Central memory CD4-positive, alpha-beta T cell (primary cell): Measurements from ENCODE around the gene CLEC9A.

ENCODE experiments used
- DNase-seq: peaks from one replicate; pipeline ENCODE4 v3.0.0; 2022

The CLEC9A gene

DNA sequence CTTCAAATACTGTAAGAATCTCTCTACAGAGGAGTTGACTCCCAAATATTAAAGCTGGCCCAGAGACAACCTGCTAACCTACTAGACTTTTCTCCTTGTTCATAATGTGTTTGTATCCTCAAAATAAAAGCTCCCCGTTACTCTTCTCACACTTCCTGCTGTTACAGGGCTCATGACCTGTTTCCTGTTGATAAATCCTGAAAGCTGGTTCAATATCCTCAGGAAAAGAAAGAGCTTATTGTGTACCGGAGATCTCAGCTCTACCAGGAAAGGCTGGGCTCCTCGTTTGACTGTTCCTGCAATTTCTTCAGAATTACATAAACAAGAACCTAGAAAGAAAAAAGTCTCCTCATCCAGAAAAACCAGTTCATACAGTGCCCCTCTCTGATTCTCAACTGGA lies 37.5 kb downstream of the CLEC9A start:
- DNase-seq, result no peak

DNA sequence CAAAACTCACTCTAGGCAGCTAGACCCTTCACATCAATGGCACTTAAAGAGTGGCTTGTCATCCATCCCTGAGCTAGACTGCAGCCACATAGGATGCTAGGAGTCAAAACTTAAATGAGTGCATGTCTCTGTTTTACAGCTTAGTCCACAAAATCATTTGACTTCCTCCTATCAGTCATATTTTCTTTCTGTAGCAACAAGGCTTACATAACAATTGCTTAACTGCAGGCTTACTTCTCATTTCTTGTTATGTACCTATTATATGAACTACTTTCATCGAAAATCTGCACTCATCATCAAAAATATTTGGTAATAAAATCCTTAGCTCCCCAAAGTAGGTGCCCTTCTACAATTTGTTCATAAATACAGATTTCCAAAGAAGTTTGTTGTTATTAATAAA lies 38.2 kb downstream of the CLEC9A start:
- DNase-seq, result no peak

DNA sequence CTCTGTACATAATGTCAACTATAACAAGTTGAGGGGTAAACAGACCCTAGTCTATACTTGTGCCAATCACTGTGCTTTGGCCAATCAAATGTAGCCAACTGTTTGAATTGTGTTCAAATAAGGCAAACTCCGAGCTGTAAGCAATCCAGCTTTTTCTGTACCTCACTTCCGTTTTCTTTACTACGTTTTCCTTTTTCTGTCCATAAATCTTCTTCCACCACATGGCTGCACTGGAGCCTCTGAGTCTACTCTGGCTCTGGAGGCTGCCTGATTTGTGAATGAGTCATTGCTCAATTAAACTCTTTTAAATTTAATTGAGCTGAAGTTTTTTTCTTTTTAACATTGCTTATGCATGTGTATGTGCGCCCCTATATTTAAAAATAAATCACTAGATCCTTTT lies 38.6 kb downstream of the CLEC9A start:
- DNase-seq, result no peak

DNA sequence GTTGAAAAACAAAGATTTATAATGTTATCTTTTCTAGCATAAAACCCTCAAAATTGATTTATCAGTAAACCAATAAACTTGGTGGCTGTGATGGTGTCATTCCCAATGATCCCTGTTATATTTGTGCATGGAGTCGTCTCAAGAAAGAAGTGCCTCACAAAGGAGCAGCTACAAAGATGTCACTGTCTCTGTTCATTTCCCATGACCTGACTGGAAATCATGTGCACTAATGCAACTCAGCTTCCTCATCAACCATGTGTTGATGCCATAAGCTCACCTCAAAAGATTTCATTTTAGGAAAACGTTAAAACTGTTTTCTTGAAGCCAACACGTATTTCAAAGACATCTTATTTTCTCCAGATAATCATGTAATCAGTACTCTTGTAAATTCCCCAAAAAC lies 39.5 kb downstream of the CLEC9A start:
- DNase-seq, result no peak

DNA sequence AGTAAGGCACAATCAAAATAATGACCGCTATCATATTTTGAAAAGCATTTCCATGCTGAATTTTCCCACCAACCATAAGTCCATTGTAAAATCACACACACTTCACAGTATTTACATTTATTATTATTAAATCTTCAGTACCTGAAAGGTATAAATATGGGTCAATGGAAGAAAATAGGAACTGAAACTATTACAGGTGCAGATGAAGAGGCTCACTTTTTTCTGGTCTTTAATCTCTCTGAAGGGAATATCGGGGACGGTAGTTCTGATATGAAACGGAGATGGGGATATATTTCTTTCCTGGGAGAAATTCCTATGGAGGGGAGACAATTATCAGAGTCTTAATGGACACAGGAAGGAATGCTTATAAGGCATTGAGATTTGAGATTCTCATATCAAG lies 39.9 kb downstream of the CLEC9A start:
- DNase-seq, result no peak

DNA sequence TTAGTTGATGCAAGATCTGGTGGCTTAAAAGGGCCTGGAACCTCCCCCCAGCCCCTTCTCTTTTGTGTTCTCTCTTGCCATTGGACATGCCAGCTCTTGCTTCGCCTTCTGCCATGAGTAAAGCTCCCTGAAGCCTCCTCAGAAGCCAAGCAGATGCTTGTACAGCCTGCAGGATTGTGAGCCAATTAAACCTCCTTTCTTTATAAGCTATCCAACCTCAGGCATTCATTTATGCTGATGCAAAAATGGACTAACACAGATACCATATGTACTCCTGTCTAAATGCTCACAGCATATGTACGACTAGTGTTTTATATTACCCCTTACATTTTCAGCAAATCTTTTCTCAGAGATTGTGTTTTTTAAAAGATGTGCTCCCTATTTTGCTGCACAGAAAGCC lies 41.6 kb downstream of the CLEC9A start:
- DNase-seq, result no peak

DNA sequence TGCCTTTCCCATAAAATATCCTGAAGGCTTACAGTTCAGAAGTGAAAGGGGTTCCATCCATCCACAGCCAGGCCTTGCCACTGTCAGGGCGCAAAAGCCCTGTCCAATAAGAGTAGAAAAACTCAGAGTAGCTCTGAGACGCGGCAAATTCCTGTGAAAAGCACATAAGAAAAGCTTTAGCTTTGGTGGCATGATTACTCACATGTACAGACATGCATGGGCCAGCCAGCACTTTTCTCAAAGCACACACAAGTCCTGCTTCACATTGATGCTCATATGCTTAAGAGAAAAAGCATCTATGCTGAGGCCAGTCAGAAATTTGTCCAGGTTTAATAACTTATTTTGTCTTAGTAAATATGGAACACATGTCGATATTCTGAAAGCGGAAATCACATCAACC lies 42.8 kb downstream of the CLEC9A start:
- DNase-seq, result no peak

DNA sequence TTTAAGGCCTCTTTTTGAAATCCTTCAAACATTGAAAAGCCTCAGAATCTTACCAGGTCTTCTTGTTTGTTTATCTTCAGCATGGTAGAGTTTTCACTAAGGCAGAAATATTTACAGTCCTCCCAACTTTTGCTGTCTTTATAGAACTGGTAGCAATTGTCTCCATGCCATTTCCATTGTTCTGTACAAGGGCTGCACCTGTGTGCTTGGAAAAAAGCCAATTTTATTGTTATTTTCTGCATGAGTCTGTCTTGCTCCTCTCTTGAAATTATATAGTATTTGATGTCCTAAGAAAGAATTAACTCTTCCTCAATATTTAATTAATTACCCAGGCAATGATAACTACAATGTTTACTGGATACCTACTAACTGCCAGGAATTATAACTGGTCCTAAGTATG lies 45.0 kb downstream of the CLEC9A start:
- DNase-seq, result no peak

DNA sequence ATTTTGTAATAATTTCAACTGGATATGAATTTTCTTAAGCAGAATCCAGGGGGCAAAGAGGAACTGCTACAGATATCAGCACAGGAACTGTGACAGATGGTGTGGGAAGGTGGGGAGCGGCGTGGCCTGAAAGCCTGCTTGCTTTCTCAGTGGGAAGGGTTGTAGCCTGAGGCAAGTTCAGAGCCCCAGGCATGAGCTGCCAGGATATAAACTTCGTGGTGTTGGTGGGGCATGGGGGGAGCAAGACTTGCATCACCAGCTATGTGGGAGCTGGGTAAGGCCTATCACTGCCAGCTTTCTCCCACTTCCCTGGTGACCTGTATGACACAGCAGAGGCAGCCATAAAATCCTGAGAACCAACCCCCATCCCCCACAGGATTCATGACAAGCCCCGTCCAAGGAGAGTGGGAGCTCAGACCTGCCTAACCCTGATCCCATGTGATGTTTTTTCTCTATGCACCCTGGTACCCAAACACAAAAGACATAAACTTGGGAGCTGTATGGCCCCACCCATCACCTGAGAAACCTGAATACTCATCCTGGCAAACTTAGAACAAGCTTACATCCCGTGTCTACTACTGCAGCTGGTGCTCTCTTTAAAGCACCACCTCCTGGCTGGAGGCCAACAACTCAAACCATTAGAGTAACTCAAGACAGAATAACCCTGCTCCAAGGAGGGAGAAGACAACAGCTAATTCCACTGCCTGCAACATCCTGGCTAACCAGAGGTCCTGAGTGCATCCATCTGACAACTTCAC lies 51.8 kb downstream of the CLEC9A start:
- no peak for DNase-seq

DNA sequence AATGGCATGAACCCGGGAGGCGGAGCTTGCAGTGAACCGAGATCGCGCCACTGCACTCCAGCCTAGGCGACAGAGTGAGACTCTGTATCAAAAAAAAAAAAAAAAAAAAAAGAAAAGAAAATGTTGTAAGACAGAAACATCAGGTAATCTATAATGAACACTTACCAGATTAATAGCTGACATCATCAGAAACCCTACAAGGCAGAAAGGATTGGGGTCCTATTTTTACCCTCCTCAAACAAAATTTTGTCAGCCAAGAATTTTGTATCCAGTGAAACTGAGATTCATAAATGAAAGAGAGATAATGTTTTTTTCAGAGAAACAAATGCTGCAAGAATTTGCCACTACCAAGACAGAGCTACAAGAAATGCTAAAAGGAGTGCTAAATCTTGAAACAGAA lies 54.3 kb downstream of the CLEC9A start:
- no peak for DNase-seq

DNA sequence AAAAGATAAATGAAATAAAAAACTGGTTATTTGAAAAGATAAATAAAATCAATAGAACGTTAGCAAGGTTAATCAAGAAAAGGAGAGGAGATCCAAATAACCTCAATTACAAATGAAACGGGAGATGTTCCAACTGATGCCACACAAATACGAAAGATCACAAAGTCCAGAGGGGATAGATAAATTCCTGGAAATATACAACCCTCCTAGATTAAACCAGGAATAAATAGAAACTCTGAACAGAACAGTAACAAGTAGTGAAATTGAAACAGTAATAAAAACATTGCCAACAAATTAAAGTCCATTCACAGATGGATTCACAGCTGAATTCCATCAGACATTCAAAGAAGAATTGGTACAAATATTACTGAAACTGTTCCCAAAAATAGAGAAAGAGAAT lies 55.9 kb downstream of the CLEC9A start:
- no peak for DNase-seq

DNA sequence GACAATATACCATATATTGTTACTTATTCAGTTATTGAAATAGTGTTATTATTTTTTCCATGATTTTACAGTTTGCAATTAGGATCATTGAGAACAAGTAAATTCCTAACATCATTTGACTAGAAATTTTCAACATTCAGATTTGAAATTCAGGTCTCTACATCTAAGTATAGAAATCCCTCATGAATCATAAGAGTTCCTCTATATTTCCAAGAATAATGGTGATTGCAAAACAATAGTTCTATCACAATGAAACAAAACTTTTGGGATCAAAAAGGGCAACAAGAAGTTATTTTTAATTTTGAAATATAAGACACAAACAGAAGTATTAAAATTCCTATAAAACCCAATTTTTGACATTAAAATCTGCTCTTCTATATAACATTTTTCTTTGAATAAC lies 57.5 kb downstream of the CLEC9A start:
- DNase-seq, result no peak

DNA sequence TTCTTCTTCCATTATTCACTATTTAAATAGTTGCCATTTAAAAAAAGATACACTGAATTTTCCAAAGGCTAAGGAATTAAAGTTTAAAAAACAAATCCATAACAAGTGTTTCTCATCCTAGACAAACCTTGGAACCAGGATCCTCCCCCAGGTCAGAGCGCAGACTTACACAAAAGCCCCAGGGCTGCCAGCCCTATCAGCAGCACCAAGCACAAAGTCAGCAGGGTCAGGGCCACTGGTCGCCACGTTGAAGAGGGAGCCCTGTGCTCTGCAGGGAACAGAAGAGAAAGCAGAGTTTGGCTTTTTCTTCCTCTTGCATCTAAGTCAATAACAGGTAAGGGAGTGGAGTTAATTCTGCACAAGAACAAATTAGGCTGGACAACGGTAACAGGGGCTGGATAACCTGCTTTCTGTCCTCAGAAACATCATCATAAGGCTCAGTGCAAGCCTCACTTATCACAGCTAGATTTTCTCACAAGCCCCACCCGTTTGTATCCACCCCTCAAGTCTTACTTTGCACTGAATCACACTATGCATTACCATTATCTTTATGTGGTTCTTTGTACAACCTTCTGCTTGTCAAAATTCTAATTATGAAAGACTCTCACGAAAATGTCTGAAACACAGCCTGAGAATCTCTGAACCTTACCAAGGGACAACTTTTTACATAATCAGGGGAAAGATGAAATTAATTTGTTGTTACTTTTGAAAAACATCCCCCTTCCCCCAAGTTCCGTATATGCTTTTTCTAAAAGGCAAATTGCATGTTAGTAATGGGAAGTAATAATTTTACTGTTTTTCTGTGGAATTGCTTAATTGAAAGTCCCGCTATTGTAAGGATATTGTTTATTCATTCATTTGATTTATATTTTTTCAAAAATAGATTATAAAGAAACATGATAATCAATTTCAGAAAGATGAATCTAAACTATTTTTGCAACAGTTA lies 58.7 kb downstream of the CLEC9A start:
- DNase-seq, result no peak

DNA sequence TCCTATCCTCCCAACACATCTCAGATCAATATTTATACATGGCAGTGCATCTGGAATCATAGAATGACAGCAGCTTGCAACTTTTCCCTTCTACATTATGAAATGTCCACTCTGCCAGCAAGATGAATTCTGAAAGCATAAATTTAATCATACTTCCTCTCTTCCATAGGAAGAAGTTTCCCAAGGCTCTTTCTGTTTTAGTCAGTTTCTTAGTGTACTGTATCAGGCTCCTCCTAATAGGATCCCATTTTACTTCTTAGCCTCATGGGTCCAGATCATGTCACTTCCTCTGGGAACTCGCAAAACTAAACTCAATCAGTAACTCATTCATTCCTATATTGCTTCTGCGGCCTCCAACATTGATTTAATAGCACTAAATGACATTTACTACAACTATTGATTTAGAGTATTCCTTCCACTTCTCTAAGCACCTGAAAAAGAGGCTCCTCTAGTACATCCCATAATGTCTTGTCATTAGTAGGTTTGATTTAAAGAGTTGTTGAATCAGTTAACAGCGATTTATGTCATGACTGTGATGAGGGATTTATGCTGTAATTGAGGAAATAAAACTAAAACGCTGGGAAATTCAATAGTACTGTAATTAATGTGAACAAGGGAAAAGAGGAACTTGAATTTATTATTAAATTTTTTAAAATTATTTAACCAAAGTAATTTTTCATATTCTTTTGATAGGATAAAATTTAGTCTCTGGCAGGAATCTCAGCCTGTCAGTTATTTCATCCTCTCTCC lies 64.3 kb downstream of the CLEC9A start:
- no peak for DNase-seq

DNA sequence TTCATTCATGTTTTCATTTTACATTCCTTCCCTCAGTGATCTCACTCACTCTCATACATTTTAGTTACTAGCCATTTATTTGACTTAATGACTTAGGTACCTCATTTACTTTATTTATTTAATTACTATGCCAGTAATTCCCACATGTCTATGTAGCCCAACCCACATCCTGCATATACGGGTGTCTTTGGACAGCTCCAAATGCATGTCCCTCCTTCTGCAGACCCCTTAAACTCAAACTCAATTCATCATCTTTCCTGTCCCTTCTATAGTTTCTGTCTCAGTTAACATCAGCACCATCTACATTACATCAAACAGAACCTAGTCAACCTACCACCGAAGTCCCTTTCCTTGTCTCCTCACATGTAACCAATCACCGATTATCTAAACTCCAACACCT lies 65.5 kb downstream of the CLEC9A start:
- no peak for DNase-seq

DNA sequence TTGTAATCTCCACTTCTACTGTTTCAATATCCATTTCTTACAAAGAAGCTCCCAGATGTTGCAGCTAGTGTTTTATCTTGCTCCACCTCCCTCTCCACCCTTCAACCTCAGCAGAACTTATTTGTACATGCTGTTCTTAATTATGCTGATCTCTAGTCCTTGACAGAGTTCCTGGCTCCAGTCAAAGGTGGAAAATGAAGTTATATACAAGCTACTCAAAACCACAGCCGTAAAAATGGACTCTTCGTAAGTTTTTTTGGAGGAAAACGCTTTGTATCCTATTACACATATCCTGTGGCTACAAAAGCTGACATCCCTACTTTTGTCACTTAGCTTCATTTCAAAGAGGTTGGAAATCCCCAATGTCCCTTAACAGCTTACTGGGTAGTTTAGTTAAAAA lies 67.0 kb downstream of the CLEC9A start:
- no peak for DNase-seq

DNA sequence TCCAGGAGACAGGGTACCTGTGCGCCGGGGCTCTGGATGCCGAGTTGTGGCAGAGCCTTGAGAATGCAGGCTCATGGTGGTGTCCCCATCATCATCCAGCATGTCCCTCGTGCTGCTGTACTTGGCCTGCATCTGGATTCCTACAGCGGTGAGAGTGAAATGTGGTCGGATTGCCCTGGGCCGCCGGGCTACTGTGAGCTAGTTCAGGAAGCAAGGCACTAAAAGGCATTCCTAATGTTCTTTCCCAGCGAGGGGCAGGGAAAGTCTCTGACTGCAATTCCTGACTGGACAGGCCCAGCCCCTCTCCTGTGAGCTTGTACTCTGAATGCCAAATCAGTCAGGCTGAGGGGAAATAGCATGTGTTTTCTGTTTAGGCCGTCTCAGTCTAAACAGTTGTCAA lies 68.3 kb downstream of the CLEC9A start, which contains the start of gene CLEC1A:
Gene CLEC1A (minus strand): TSS at position 195 of the 400 bp plus-strand sequence. CDS start 63 bp downstream, at position 132.
- no peak for DNase-seq

DNA sequence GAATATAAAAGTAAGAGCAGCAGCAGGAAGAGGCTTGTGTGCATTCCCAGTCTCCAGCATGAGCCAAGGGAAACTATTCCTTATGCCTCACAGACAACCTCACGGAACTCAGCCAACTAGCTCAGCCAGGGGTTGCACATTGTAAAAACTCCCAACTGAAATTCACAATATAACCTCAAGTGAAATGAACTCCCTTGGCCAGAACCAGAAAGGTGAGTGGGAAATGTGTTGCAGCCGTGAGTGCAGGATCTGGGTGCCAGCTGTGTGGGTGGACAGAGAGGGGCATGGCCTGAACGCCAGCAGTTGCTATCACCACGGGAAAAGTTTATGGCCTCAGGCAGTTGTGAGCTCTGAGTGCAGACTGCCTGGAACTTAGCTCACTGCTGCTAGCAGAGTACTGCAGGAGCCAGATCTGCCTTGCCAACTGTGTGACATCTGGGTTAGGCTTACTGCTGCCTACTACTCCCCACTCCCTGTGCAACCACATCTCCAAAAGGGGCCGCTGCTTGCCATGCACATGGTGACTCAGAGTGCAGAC lies 70.6 kb downstream of the CLEC9A start:
- no peak for DNase-seq

DNA sequence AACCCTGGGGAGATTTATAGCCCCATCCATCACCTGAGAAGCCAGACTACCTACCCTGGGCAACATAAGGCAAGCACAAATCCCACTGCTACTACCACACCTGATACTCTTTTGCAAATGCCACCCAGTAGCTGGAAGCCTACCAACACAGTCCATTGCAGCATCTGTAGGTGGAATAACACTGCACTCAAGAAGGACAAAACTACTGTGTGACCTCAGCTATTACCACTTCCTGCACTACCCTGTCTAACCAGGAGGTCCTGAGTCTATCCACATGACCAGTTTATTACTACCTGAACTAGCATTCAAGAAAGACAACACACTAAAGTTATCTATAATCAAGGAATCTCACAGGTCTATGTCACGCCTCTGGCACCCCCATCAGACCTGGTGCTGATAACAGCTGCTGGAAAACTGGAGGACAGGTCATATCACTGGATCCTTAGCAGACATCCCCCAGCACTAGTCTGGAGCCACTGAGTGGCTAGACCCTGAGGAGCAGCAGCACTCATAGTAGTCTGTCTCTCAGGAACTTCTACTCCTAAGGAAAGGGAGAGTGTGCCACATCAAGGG lies 71.3 kb downstream of the CLEC9A start:
- no peak for DNase-seq

DNA sequence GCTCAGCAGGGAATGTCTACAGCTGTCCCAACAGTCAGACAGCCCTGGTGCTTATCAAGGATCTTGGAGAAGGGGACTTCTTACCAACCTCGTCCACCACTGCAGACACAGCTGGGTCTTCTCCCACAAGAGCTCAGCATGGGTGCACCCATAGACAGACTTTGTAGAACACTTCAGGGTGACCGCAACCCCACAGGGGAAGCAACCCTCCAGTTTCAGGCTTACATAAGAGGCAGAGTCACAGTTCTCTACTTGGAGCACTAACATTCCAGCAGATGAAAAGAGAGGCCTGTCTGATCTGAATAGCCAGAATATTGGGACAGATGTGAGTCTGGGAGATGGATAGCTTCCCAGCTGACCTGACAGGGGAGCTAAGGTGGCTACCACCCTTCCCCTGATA lies 71.8 kb downstream of the CLEC9A start:
- no peak for DNase-seq

DNA sequence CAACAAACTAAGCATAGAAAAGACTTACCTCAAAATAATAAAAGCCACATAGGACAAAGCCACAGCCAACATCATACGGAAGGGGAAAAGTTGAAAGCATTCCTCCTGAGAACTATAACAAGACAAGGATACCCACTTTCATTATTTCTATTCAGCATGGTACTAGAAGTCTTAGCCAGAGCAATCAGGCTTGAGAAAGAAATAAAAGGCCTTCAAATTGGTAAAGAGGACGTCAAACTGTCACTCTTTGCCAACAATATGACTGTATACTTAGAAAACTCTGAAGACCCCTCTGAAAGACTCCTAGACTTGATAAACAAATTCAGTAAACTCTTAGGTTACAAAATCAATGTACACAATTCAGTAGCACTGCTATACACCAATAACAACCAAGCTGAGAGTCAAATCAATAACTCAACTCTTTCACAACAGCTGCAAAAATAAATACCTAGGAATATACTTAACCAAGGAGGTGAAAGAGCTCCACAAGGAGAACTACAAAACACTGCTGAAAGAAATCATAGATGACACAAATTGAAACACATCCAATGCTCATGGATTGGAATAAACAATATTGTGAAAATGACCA lies 79.9 kb downstream of the CLEC9A start:
- no peak for DNase-seq

DNA sequence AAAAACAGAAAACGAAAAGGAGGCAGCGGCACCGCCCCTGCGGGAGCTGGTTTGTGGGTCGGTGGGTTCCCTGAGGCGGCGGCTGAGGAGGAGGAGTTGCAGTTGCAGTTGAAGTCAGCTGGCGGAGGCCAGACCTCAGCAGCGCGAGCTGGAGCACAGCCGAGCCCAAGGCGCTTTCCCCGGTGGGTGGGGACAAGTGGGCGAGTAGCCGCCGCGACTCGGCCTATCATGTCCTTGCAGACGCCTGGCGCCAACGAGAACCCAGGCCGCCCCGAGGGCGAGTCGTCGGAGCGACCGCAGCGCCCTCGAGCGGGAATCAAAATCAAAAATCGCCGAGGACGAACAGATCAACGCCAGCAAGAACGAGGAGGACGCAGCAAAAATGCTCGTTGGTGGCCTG lies 81.0 kb downstream of the CLEC9A start:
- DNase-seq, result no peak
